GM20000 (cell line): ENCODE data around the gene RASGRF2.

Experiments used
- DNase-seq: peaks from one replicate; pipeline ENCODE4 v3.0.0; 2012; ENCODE audit warnings: low spot score
- TF ChIP-seq, protein P1 (sequence below): IDR thresholded peaks from 2 replicates; pipeline ENCODE4 v1.5.1; 2012; ENCODE audit warnings: mild to moderate bottlenecking, control low read depth; ENCODE audit errors: extremely low read depth, missing control alignments

Gene RASGRF2

DNA sequence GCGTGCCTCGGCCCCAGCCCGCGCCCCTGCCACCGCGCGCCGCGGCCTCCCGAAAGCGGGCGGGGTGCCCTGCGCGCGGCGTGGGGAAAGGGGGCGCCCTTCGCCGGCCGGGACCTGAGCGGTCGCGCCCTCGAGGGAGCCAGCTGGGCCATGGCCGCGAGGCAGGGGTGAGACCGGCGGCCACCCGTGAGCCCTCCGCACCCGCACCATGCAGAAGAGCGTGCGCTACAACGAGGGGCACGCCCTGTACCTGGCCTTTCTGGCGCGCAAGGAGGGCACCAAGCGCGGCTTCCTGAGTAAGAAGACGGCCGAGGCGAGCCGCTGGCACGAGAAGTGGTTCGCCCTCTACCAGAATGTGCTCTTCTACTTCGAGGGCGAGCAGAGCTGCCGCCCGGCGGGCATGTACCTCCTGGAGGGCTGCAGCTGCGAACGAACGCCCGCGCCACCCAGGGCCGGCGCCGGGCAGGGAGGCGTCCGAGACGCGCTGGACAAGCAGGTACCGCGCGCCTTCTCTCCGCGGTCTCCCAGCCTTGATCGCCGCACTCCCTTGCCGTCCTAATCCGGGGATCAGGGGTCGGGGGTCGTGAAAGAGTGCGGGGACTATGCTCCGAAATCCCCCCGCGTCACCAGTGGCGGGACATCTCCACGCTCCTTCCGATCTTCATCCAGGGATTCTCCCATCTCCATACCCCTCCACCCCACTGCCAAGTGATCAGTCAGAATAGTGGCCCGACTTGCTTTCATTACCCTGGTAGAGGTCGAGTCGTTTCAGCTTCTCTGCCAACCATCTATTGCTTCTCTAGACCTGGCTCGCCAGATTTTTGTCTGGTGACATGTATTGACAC is 590 bp downstream of the RASGRF2 start:
- DNase-seq: peak; percentile 46
- TF ChIP-seq, protein P1, sequence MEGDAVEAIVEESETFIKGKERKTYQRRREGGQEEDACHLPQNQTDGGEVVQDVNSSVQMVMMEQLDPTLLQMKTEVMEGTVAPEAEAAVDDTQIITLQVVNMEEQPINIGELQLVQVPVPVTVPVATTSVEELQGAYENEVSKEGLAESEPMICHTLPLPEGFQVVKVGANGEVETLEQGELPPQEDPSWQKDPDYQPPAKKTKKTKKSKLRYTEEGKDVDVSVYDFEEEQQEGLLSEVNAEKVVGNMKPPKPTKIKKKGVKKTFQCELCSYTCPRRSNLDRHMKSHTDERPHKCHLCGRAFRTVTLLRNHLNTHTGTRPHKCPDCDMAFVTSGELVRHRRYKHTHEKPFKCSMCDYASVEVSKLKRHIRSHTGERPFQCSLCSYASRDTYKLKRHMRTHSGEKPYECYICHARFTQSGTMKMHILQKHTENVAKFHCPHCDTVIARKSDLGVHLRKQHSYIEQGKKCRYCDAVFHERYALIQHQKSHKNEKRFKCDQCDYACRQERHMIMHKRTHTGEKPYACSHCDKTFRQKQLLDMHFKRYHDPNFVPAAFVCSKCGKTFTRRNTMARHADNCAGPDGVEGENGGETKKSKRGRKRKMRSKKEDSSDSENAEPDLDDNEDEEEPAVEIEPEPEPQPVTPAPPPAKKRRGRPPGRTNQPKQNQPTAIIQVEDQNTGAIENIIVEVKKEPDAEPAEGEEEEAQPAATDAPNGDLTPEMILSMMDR: no peak

DNA sequence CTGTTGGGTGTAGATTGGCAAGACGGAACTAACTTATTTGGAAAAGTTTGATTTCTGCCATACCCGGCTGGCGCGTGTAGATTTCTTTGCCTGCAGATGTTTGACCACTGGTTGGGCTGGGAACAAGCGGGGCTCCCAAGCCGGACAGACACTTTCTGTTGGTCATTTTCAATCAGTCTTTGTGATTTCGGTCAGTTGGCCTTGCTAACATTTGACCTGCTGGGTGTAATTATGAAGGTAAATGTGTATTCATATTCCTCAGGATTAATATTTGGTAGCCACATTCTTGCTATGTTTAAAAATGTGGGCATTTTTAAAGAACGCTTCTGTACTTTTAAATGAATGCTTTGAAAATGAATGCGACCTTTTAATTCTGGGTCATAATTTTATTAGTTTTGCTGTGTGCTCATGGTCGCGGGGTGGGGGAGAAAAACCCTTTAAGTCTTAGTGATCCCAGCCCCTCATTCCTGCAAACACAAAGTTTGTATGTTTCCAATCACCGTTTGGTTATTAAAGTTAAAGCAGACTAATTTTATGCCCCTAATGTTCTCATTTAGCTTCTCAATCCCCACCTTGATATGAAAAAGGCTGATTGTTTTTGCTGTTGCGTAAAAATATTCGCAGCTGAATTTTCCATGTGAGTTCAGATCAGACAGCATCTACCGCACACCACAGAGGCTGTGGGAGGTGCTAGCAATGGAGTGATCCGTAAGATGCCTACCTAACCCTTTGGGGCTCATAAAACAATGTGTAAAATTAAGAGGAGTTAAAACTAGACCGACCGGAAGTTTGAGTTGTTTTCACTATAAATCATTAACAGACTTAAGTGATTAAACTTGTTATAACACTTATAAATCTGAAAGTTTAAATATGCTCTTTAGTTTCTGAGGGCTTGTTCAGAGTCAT is 1.5 kb downstream of the RASGRF2 start:
- DNase-seq: no peak
- TF ChIP-seq, protein P1: no peak

DNA sequence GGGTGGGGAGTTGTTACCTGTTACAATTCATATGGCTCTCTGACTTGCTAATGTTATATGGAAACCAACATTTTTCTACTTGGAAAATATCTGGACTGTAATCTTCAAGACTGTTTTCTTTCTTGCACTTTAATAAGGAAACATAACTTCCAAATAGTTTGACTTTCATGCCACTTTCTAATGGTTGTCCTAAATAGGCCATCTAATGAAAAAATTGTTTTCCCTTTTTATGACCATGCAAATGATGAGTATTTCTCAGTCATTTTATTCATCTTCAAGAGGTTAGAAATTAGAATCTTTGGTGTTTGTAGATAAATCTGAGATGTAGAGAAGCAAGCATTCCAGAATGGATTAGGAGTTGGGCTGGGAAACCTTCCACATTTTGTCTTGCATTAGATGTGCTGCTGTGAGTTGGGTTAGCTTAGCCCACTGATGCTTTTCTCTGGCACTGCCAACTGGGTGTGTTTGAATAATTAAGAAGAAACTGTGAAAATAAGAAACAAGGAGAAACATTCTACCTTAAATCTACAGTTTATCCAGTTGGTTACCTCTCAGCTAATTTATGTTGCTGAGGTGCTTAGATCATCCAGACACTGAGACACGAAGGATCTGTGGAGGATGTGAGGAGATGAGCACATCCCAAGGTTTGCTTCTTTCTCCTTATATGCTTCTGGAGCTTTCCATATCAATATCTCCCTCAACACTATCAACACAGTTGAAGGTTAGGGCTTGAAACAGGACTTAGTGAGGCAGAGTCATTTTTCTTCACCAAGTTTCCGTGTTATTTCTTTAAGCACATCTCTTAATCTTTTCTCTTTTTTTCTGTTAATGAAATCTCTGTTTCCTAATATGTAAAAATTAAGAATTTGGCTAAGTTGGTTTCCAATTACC is 2.7 kb downstream of the RASGRF2 start:
- DNase-seq: no peak
- TF ChIP-seq, protein P1: no peak

DNA sequence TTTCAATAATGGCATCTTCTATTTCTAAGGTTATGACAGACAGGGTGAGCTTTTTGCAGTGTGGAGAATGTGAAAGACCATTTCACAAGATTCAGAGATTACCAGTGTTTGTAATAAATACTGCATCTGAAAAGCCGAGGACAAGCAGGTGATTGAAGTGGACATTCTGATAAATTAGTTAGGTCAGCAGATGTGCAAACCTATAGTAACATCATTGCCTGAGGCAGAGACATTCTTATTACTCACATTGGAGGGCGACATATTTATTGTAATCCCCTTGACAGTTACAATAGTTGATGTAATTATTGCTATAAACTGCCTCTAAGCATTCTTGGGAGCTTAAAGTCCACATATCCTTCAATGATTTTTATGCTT is 3.3 kb downstream of the RASGRF2 start:
- TF ChIP-seq, protein P1: no peak
- no peak for DNase-seq

DNA sequence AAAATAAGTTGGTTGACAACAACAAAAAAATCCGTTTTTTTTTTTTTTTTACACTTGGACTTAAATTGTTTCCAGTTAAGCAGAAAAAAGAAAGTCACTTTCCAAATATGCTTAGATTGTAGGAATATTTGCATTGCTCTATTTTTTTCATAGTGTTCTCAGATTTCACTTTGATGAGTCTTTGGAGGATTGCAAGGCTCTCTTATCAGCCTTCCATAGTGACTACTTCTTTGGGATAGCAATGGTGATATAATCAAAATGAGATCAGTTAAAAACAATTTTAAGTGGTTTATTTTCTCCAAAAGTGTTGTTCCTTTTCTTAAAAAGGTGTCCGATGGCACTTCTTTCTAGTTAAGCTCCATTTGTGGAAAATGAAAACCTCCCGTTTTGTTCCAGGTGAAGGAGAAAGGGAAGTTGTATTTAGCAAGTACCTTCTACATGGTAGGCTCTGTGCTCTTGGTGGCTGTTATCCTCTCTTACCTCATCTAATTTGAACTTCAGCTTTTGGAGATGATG is 3.9 kb downstream of the RASGRF2 start:
- TF ChIP-seq, protein P1: no peak
- no peak for DNase-seq

DNA sequence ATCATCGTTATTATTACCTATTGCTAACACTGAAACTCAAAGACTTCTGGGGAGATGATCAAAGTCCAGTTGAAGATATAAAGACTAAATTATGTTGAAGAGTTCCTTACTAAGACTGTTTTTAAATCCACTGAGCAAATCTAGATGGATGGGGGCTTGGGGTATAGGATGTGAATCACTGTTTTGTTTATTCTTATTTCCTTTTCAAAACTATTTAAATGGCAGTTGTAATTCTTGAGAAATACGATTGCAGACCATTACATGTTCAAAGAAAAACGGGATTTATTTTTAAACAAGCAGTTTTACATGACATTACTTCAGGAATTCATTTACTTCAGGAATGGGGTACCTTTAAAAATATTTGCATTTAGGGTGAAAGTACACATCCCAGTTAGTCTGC is 4.3 kb downstream of the RASGRF2 start:
- DNase-seq: no peak
- TF ChIP-seq, protein P1: no peak
